WTC11 (cell line): Measurements from ENCODE around the gene WWP2. TPM values are rescaled to one million over a fixed set of nuclear protein-coding genes. Genes with fewer than 3 reads are reported as not detected.

Source experiments
- ATAC-seq: fragments of 200-7000 bp; cut with Tn5 transposase; 2 replicates; pipeline ENCODE4 v1.10.0; 2021; ENCODE audit warnings: mild to moderate bottlenecking, moderate library complexity
- CTCF ChIA-PET: fragments of 300-600 bp; sonication (Branson Sonifier 250); formaldehyde crosslinking; loops from one replicate; lab custom pipeline; 2021; ENCODE audit warnings: antibody characterized with exemption; lab: Charles Lee
- POLR2A ChIA-PET: fragments of 350-600 bp; sonication (Branson Sonifier 250); formaldehyde crosslinking; loops from one replicate; lab custom pipeline; 2021; ENCODE audit warnings: antibody characterized with exemption; lab: Charles Lee
- DNase-seq: peaks from one replicate; pipeline ENCODE4 v3.0.0; 2021; ENCODE audit warnings: low spot score
- H3K27ac Mint-ChIP-seq: 2 replicates; pipeline ENCODE4 v1.8.0; 2021; ENCODE audit warnings: mixed read lengths
- H3K27me3 Mint-ChIP-seq: 2 replicates; pipeline ENCODE4 v1.8.0; 2021; ENCODE audit warnings: low read depth, mild to moderate bottlenecking, moderate library complexity, mixed read lengths
- H3K36me3 Mint-ChIP-seq: 2 replicates; pipeline ENCODE4 v1.8.0; 2021; ENCODE audit warnings: mixed read lengths
- H3K4me1 Mint-ChIP-seq: 2 replicates; pipeline ENCODE4 v1.8.0; 2022; ENCODE audit warnings: mixed read lengths
- H3K4me3 Mint-ChIP-seq: 2 replicates; pipeline ENCODE4 v1.8.0; 2021; ENCODE audit warnings: mild to moderate bottlenecking, moderate library complexity, mixed read lengths
- H3K9me3 Mint-ChIP-seq: 2 replicates; pipeline ENCODE4 v1.8.0; 2021; ENCODE audit warnings: mixed read lengths
- AFF4 ChIP-seq: sonication (generic); formaldehyde crosslinking; IDR thresholded peaks from 2 replicates; pipeline ENCODE4 v1.8.1; 2023; ENCODE audit warnings: mild to moderate bottlenecking, missing genetic modification reagents, borderline replicate concordance
- CBFB ChIP-seq: sonication (generic); formaldehyde crosslinking; IDR thresholded peaks from 2 replicates; pipeline ENCODE4 v1.8.1; 2022; ENCODE audit warnings: mild to moderate bottlenecking, low read depth, missing genetic modification reagents
- CREB1 ChIP-seq: sonication (generic); formaldehyde crosslinking; IDR thresholded peaks from 2 replicates; pipeline ENCODE4 v1.8.0; 2023; ENCODE audit warnings: mild to moderate bottlenecking, missing genetic modification reagents
- CTCF ChIP-seq: fragments of 200-600 bp; IDR thresholded peaks from 2 replicates; pipeline ENCODE4 v1.8.0; 2022; ENCODE audit warnings: antibody characterized with exemption
- FOXP1 ChIP-seq: sonication (generic); formaldehyde crosslinking; IDR thresholded peaks from 2 replicates; pipeline ENCODE4 v1.8.0; 2022; ENCODE audit warnings: missing genetic modification reagents, mild to moderate bottlenecking, moderate library complexity, borderline replicate concordance
- GTF2I ChIP-seq: fragments of 250-450 bp; sonication (Bioruptor Pico); conservative IDR thresholded peaks from 2 replicates; pipeline ENCODE4 v1.4.0; 2021; ENCODE audit warnings: mild to moderate bottlenecking
- MYBL2 ChIP-seq: sonication (generic); formaldehyde crosslinking; IDR thresholded peaks from 2 replicates; pipeline ENCODE4 v1.8.1; 2023; ENCODE audit warnings: mild to moderate bottlenecking, moderate library complexity, missing genetic modification reagents
- OVOL2 ChIP-seq: fragments of 250-450 bp; sonication (Bioruptor Pico); IDR thresholded peaks from 2 replicates; pipeline ENCODE4 v1.9.0; 2021; ENCODE audit warnings: mild to moderate bottlenecking, borderline replicate concordance
- SMAD3 ChIP-seq: sonication (generic); formaldehyde crosslinking; IDR thresholded peaks from 2 replicates; pipeline ENCODE4 v1.8.0; 2022; ENCODE audit warnings: missing genetic modification reagents, mild to moderate bottlenecking, borderline replicate concordance
- TEAD1 ChIP-seq: sonication (generic); formaldehyde crosslinking; IDR thresholded peaks from 2 replicates; pipeline ENCODE4 v1.8.0; 2022; ENCODE audit warnings: mild to moderate bottlenecking, missing genetic modification reagents
- TEAD4 ChIP-seq: sonication (generic); formaldehyde crosslinking; IDR thresholded peaks from 2 replicates; pipeline ENCODE4 v1.8.0; 2022; ENCODE audit warnings: mild to moderate bottlenecking, missing genetic modification reagents
- TP53 ChIP-seq: sonication (generic); formaldehyde crosslinking; IDR thresholded peaks from 2 replicates; pipeline ENCODE4 v1.8.1; 2023; ENCODE audit warnings: mild to moderate bottlenecking, missing genetic modification reagents
- ZNF121 ChIP-seq: sonication (generic); formaldehyde crosslinking; IDR thresholded peaks from 2 replicates; pipeline ENCODE4 v1.8.0; 2023; ENCODE audit warnings: missing genetic modification reagents
- ZNF232 ChIP-seq: sonication (generic); formaldehyde crosslinking; IDR thresholded peaks from 2 replicates; pipeline ENCODE4 v1.8.0; 2022; ENCODE audit warnings: mild to moderate bottlenecking, missing genetic modification reagents
- ZNF416 ChIP-seq: fragments of 250-450 bp; sonication (Bioruptor Pico); IDR thresholded peaks from 2 replicates; pipeline ENCODE4 v1.9.0; 2021; ENCODE audit warnings: mild to moderate bottlenecking, inconsistent platforms
- total RNA-seq: library from RNA; stranded (reverse); gene quantifications from 3 replicates; pipeline ENCODE4 v1.2.3, GENCODE V29; 2021
- TF ChIP-seq, protein P1 (sequence below): sonication (generic); formaldehyde crosslinking; IDR thresholded peaks from 2 replicates; pipeline ENCODE4 v1.8.1; 2022; ENCODE audit warnings: missing genetic modification reagents, borderline replicate concordance
- TF ChIP-seq, protein P2 (sequence below): sonication (generic); formaldehyde crosslinking; IDR thresholded peaks from 2 replicates; pipeline ENCODE4 v1.8.0; 2023; ENCODE audit warnings: missing genetic modification reagents
- TF ChIP-seq, protein P3 (sequence below): sonication (generic); formaldehyde crosslinking; IDR thresholded peaks from 2 replicates; pipeline ENCODE4 v1.8.1; 2022; ENCODE audit warnings: low read depth, missing genetic modification reagents, borderline replicate concordance

Gene WWP2
- total RNA-seq, 1 experiment from 2014 or later, result 39.1 TPM

GRCh38 chr16:69859105-69859989, 97.2 kb downstream of the WWP2 start:
- H3K4me3 Mint-ChIP-seq, result no peak overlapping the region
- peak; percentile 77 for DNase-seq
- no peaks in the 10 kb centered on the region for H3K9me3 Mint-ChIP-seq
- CTCF ChIA-PET, result interaction anchor here (0.6 to 2.2 kb wide), 11 partner anchors 9 to 259 kb away, joined by 3 to 9 read pairs (median 3); no protein-coding TSS in a partner anchor
- no peaks in the 10 kb centered on the region for H3K36me3 Mint-ChIP-seq
- H3K27me3 Mint-ChIP-seq, result no peaks in the 10 kb centered on the region
- POLR2A ChIA-PET, result no interaction called here
- peak; percentile 95 for ATAC-seq
- H3K4me1 Mint-ChIP-seq, result peaks cover 3% of the 10 kb centered on the region; the same call in 1 of the 2 replicates
- TF ChIP-seq CBFB (no peak), CREB1 (CRISPR knock-in tag) (no peak), OVOL2 (CRISPR knock-in tag) (no peak), SMAD3 (CRISPR knock-in tag) (no peak), GTF2I (0 out of 2 replicates have a peak, but pooled peaks have one; percentile 22), ZNF232 (no peak), ZNF121 (CRISPR knock-in tag) (0 out of 2 replicates have a peak, but pooled peaks have one; percentile 42), MYBL2 (CRISPR knock-in tag) (no peak), ZNF416 (CRISPR knock-in tag) (no peak), TEAD4 (no peak)
- TF ChIP-seq, protein P1, sequence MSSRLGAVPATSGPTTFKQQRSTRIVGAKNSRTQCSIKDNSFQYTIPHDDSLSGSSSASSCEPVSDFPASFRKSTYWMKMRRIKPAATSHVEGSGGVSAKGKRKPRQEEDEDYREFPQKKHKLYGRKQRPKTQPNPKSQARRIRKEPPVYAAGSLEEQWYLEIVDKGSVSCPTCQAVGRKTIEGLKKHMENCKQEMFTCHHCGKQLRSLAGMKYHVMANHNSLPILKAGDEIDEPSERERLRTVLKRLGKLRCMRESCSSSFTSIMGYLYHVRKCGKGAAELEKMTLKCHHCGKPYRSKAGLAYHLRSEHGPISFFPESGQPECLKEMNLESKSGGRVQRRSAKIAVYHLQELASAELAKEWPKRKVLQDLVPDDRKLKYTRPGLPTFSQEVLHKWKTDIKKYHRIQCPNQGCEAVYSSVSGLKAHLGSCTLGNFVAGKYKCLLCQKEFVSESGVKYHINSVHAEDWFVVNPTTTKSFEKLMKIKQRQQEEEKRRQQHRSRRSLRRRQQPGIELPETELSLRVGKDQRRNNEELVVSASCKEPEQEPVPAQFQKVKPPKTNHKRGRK, result no peak
- TF ChIP-seq, protein P2, sequence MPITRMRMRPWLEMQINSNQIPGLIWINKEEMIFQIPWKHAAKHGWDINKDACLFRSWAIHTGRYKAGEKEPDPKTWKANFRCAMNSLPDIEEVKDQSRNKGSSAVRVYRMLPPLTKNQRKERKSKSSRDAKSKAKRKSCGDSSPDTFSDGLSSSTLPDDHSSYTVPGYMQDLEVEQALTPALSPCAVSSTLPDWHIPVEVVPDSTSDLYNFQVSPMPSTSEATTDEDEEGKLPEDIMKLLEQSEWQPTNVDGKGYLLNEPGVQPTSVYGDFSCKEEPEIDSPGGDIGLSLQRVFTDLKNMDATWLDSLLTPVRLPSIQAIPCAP (CRISPR knock-in tag), result no peak
- H3K27ac Mint-ChIP-seq, result no peak overlapping the region; the same call in 1 of the 2 replicates

DNA sequence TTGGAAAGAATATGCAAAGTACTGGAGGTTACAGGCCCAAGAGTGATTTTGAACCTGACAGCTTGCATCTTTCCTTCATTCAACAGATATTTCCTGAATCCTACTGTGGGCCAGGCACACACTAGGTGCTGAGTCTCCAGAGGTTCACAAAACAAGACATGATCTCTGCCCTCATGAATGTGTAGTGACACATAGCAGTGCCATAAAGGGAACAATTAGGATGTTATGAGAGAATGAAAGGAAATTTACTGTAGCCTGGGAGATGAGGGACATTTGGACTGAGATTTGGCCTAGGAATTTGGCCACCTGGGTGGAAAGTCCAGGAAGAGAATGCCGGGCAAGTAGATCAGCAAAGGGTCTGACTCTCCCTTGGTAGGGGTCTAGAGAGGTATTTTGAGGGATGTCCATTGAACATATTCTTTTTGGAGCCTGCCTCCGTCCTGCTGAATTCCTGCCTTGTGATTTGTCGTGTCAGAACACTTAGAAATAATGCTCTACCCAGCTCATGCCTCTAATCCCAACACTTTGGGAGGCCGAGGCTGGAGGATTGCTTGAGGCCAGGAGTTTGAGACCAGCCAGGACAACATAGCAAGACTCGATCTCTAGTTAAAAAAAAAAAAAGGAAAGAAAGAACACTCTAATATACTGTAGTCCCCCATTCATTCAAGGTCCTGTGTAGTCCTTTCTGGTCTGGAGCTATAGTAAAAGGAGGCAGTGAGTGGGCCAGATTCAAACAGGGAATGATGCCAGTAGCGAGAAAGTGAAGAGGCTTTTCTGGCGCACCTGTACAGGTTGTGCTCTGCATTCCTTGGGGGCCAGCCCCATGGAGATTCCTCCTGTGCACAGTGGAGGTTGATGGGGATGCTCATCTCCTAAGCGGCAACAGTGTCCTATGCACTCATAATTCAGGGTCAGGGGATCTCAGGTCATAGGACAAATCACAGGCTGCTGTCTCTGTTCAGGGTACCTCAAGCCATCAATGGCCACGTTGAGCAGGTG, 98.4 kb downstream of the WWP2 start:
- no peak for DNase-seq
- Mint-ChIP-seq H3K4me1 (peaks cover 3% of the 10 kb centered on the region; the same call in 1 of the 2 replicates), H3K9me3 (no peaks in the 10 kb centered on the region), H3K27ac (no peak overlapping the region), H3K27me3 (no peaks in the 10 kb centered on the region), H3K36me3 (no peaks in the 10 kb centered on the region), H3K4me3 (no peak overlapping the region)
- CTCF ChIA-PET, result interaction anchor here (0.6 to 2.2 kb wide), 3 partner anchors 70 to 130 kb away, joined by 3 to 9 read pairs (median 5); no protein-coding TSS in a partner anchor
- TF ChIP-seq CTCF, result no peak
- 0 out of 2 replicates have a peak, but pooled peaks have one; percentile 51 for TF ChIP-seq ZNF121 (CRISPR knock-in tag)
- POLR2A ChIA-PET, result no interaction called here
- no peak for ATAC-seq

DNA sequence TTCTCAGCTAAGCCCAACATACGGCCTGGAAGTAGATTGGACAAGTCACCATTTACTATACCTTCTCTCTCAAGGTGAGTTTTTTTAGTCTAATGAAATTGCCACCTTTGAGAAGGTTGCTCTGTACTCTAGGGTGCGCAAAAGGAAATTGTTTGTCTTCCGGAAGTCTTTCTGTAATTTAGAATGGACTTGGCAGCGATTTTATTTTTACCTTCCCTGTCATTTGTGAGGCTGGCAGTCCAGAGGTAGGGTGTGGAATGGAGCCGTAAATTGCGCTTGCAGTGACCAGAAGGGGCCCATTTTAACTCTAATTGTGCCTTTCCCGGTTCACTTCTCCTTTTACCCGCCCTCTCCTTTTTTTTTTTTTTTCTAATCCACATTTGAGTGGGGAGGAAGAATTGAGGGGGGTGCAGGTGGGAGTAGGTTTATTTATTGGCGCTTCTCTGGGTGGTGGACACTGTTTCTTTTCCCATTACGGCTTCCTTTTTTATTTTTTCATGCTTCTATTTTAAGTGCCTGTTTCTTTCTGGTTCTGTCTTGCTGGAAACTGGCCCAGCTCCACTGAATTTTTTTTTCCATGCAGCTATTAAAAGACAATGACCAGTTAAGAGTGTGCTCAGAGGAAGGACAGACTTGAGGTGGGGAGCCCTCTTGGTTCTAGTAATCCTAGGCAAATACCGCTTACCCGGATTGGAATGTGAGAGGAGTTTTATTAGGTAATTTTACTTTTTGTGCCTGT, 99.3 kb downstream of the WWP2 start:
- DNase-seq (no peak), ATAC-seq (no peak)
- Mint-ChIP-seq H3K27me3 (no peaks in the 10 kb centered on the region), H3K27ac (peak overlapping the region; percentile 75), H3K9me3 (no peaks in the 10 kb centered on the region), H3K36me3 (no peaks in the 10 kb centered on the region), H3K4me1 (peaks cover 3% of the 10 kb centered on the region; the same call in 1 of the 2 replicates), H3K4me3 (no peak overlapping the region)
- CTCF ChIA-PET, result interaction anchor here (0.6 to 0.8 kb wide), 2 partner anchors 69 to 131 kb away, joined by 3 to 5 read pairs; no protein-coding TSS in a partner anchor
- POLR2A ChIA-PET, result no interaction called here
- TF ChIP-seq FOXP1 (CRISPR knock-in tag) (no peak), TEAD1 (no peak), ZNF416 (CRISPR knock-in tag) (no peak), AFF4 (CRISPR knock-in tag) (no peak), CREB1 (CRISPR knock-in tag) (no peak), MYBL2 (CRISPR knock-in tag) (no peak), TP53 (no peak)
- TF ChIP-seq, protein P3, sequence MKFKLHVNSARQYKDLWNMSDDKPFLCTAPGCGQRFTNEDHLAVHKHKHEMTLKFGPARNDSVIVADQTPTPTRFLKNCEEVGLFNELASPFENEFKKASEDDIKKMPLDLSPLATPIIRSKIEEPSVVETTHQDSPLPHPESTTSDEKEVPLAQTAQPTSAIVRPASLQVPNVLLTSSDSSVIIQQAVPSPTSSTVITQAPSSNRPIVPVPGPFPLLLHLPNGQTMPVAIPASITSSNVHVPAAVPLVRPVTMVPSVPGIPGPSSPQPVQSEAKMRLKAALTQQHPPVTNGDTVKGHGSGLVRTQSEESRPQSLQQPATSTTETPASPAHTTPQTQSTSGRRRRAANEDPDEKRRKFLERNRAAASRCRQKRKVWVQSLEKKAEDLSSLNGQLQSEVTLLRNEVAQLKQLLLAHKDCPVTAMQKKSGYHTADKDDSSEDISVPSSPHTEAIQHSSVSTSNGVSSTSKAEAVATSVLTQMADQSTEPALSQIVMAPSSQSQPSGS (CRISPR knock-in tag), result no peak
